Suprapubic skin (tissue), 4 donors: ENCODE data around the gene CAPRIN2.
A peak's percentile ranks its signal among the peaks of the same experiment; 100 is the strongest.

ENCODE experiments used
- POLR2A ChIP-seq, 2 donors: fragments of 450-650 bp; IDR thresholded peaks; one replicate each; pipeline ENCODE4 v1.6.1; 2017; ENCODE audit warnings: antibody characterized with exemption in 2 of 2, mild to moderate bottlenecking in 2 of 2, moderate library complexity in 2 of 2
- POLR2AphosphoS5 ChIP-seq, 3 donors: sonication (generic); formaldehyde crosslinking; IDR thresholded peaks; one replicate each; pipeline ENCODE4 v1.6.1; 2017; ENCODE audit warnings: antibody characterized with exemption in 3 of 3

GRCh38 chr12:30754750-30755394 lies at the start of gene CAPRIN2:
- TF ChIP-seq POLR2AphosphoS5 (IDR thresholded peaks at IDR 0.05), result peak in 2 of 3 donors; percentile 30 to 34
- TF ChIP-seq POLR2A (IDR thresholded peaks at IDR 0.05), result peak in 1 of 2 donors; percentile 27
